ENCODE measurements around the gene PGGHG.
A peak's percentile ranks its signal among the peaks of the same experiment; 100 is the strongest.
"Not testable (repeated sequence)": the region's sequence is repeated elsewhere in the genome, so short reads cannot be mapped to it uniquely, and the experiment has no call there.

The PGGHG gene

GRCh38 chr11:325796-326591 is 37.1 kb downstream of the PGGHG start:
- DNase-seq (ENCODE audit: insufficient read length), result no peak
- FAIRE-seq, result peak; percentile 93
- no peak for TF ChIP-seq POLR2AphosphoS5 (IDR thresholded peaks at IDR 0.05; ENCODE audit: low read depth, low read length)
- TF ChIP-seq POLR2A (IDR thresholded peaks at IDR 0.05; ENCODE audit: low read depth, low read length), result no peak
- TF ChIP-seq TAF1 (IDR thresholded peaks at IDR 0.05; ENCODE audit: borderline replicate concordance, low read depth, low read length), result no peak

- DNase-seq (ENCODE audit: insufficient read length) (no peak), FAIRE-seq (no peak)
- TF ChIP-seq POLR2AphosphoS5 (IDR thresholded peaks at IDR 0.05; ENCODE audit: low read depth, low read length) (no peak), POLR2A (IDR thresholded peaks at IDR 0.05; ENCODE audit: low read depth, low read length) (no peak), TAF1 (IDR thresholded peaks at IDR 0.05; ENCODE audit: borderline replicate concordance, low read depth, low read length) (no peak)
Observed at GRCh38 chr11:326592-326841, 37.6 kb downstream of the PGGHG start.

- TF ChIP-seq TAF1 (IDR thresholded peaks at IDR 0.05; ENCODE audit: borderline replicate concordance, low read depth, low read length) (no peak), POLR2A (IDR thresholded peaks at IDR 0.05; ENCODE audit: low read depth, low read length) (0 out of 2 replicates have a peak, but pooled peaks have one; percentile 20)
- peak; percentile 98 for FAIRE-seq
- peak; percentile 73 for DNase-seq (ENCODE audit: insufficient read length)
Observed at GRCh38 chr11:326842-327580, 38.1 kb downstream of the PGGHG start.

- no peak for DNase-seq (ENCODE audit: insufficient read length)
- FAIRE-seq, result no peak
- no peak for TF ChIP-seq POLR2A (IDR thresholded peaks at IDR 0.05; ENCODE audit: low read depth, low read length)
- TF ChIP-seq POLR2AphosphoS5 (IDR thresholded peaks at IDR 0.05; ENCODE audit: low read depth, low read length), result no peak
- TF ChIP-seq TAF1 (IDR thresholded peaks at IDR 0.05; ENCODE audit: borderline replicate concordance, low read depth, low read length), result no peak
Observed at GRCh38 chr11:327581-327923, 38.6 kb downstream of the PGGHG start.

GRCh38 chr11:328012-328411 is 39.1 kb downstream of the PGGHG start:
- FAIRE-seq (no peak), DNase-seq (ENCODE audit: insufficient read length) (no peak)
- TF ChIP-seq POLR2AphosphoS5 (IDR thresholded peaks at IDR 0.05; ENCODE audit: low read depth, low read length), result no peak
- no peak for TF ChIP-seq TAF1 (IDR thresholded peaks at IDR 0.05; ENCODE audit: borderline replicate concordance, low read depth, low read length)
- no peak for TF ChIP-seq POLR2A (IDR thresholded peaks at IDR 0.05; ENCODE audit: low read depth, low read length)

- DNase-seq (ENCODE audit: insufficient read length); FAIRE-seq: not testable (repeated sequence)
Observed at GRCh38 chr11:328516-329100, 39.7 kb downstream of the PGGHG start.

- FAIRE-seq (peak; percentile 38), DNase-seq (ENCODE audit: insufficient read length) (no peak)
- TF ChIP-seq POLR2A (IDR thresholded peaks at IDR 0.05; ENCODE audit: low read depth, low read length) (0 out of 2 replicates have a peak, but pooled peaks have one; percentile 9), POLR2AphosphoS5 (IDR thresholded peaks at IDR 0.05; ENCODE audit: low read depth, low read length) (no peak)
Observed at GRCh38 chr11:329886-330253, 40.9 kb downstream of the PGGHG start.

GRCh38 chr11:330307-330693 is 41.4 kb downstream of the PGGHG start:
- no peak for DNase-seq (ENCODE audit: insufficient read length)
- FAIRE-seq, result no peak
- TF ChIP-seq POLR2AphosphoS5 (IDR thresholded peaks at IDR 0.05; ENCODE audit: low read depth, low read length), result no peak
- no peak for TF ChIP-seq TAF1 (IDR thresholded peaks at IDR 0.05; ENCODE audit: borderline replicate concordance, low read depth, low read length)
- TF ChIP-seq POLR2A (IDR thresholded peaks at IDR 0.05; ENCODE audit: low read depth, low read length), result no peak

- DNase-seq (ENCODE audit: insufficient read length) (no peak), FAIRE-seq (peak; percentile 85)
- TF ChIP-seq TAF1 (IDR thresholded peaks at IDR 0.05; ENCODE audit: borderline replicate concordance, low read depth, low read length), result no peak
- no peak for TF ChIP-seq POLR2AphosphoS5 (IDR thresholded peaks at IDR 0.05; ENCODE audit: low read depth, low read length)
- no peak for TF ChIP-seq POLR2A (IDR thresholded peaks at IDR 0.05; ENCODE audit: low read depth, low read length)
Observed at GRCh38 chr11:330694-331357, 41.9 kb downstream of the PGGHG start.

- FAIRE-seq (peak; percentile 46), DNase-seq (ENCODE audit: insufficient read length) (no peak)
- TF ChIP-seq POLR2A (IDR thresholded peaks at IDR 0.05; ENCODE audit: low read depth, low read length) (no peak), TAF1 (IDR thresholded peaks at IDR 0.05; ENCODE audit: borderline replicate concordance, low read depth, low read length) (no peak), POLR2AphosphoS5 (IDR thresholded peaks at IDR 0.05; ENCODE audit: low read depth, low read length) (no peak)
Observed at GRCh38 chr11:331358-332060, 42.6 kb downstream of the PGGHG start.
